ENCODE measurements around the gene PXDN.

Gene PXDN

DNA sequence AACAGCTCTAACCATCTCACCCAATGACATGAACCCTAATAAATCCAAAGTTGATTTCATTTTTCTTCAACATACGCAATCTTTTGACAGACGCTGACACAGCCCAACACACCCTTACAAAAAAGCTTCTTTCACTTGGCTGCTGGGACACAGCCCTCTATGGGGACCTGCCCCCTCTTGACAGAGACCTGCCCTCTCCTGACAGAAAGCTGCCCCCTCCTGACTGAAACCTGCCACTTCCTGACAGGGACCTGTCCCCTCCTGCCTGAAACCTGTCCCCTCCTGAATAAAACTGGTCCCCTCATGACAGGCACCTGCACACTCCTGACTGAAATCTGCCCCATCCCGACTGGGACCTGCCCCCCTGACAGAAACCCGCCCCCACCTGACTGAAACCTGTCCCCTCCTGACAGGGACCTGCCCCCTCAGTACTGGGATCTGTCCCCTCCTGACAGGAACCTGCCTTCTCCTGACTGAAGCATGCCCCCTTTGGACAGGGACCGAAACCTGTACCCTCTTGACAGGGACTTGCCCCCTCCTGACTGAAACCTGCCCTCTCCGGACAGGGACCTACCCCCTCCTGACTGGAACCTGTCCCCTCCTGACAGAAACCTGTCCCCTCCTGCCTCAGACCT, 87.9 kb downstream of the PXDN start:
- no peak overlapping the region for H3K4me2 ChIP-seq (ENCODE audit: low read length)
- H3K9me3 ChIP-seq (ENCODE audit: control insufficient read depth, insufficient read depth, low read length), result peaks cover 4% of the 10 kb centered on the region; the same call in 1 of the 2 replicates
- no peaks in the 10 kb centered on the region for H3F3A ChIP-seq (ENCODE audit: control insufficient read depth, insufficient read depth)
- H3K79me2 ChIP-seq (ENCODE audit: control insufficient read depth, low read length), result no peaks in the 10 kb centered on the region
- no peaks in the 10 kb centered on the region for H3K4me1 ChIP-seq (ENCODE audit: control insufficient read depth, low read length)
- H3K4me3 ChIP-seq (ENCODE audit: low read length), result no peak overlapping the region
- TF ChIP-seq, protein P1, sequence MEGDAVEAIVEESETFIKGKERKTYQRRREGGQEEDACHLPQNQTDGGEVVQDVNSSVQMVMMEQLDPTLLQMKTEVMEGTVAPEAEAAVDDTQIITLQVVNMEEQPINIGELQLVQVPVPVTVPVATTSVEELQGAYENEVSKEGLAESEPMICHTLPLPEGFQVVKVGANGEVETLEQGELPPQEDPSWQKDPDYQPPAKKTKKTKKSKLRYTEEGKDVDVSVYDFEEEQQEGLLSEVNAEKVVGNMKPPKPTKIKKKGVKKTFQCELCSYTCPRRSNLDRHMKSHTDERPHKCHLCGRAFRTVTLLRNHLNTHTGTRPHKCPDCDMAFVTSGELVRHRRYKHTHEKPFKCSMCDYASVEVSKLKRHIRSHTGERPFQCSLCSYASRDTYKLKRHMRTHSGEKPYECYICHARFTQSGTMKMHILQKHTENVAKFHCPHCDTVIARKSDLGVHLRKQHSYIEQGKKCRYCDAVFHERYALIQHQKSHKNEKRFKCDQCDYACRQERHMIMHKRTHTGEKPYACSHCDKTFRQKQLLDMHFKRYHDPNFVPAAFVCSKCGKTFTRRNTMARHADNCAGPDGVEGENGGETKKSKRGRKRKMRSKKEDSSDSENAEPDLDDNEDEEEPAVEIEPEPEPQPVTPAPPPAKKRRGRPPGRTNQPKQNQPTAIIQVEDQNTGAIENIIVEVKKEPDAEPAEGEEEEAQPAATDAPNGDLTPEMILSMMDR (IDR thresholded peaks at IDR 0.05; ENCODE audit: low read depth, low read length, poor library complexity, severe bottlenecking), result no peak
- no peak for TF ChIP-seq EZH2phosphoT487 (IDR thresholded peaks at IDR 0.05; ENCODE audit: borderline replicate concordance, low read length)
- no peaks in the 10 kb centered on the region for H3K27me3 ChIP-seq (ENCODE audit: control insufficient read depth, low read length)
- no peaks in the 10 kb centered on the region for H3K9me2 ChIP-seq (replicated peaks; ENCODE audit: control insufficient read depth, low read length)
- no peaks in the 10 kb centered on the region for H4K20me1 ChIP-seq (ENCODE audit: control insufficient read depth, insufficient read depth, low read depth, low read length)
- H3K36me3 ChIP-seq (ENCODE audit: control insufficient read depth, low read length), result no peaks in the 10 kb centered on the region
- no peak overlapping the region for H3K27ac ChIP-seq (ENCODE audit: low read depth, low read length)

DNA sequence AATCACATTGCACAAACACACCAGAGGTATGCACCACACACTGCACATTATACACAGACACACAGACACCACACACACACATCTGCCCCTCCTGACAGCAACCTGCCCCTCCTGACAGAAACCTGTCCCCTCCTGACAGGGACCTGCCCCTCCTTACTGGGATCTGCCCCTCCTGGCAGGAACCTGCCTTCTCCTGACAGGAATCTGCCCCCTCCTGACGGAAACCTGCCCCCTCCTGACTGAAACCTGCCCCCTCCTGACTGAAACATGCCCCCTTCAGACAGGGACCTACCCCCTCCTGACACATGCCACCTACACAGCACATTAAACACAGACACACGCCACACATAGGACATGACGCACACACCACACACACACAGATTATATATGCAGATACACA, 88.9 kb downstream of the PXDN start:
- Histone ChIP-seq H3K9me3 (ENCODE audit: control insufficient read depth, insufficient read depth, low read length) (peaks cover 3% of the 10 kb centered on the region; the same call in 1 of the 2 replicates), H3F3A (ENCODE audit: control insufficient read depth, insufficient read depth) (no peaks in the 10 kb centered on the region), H3K4me1 (ENCODE audit: control insufficient read depth, low read length) (no peaks in the 10 kb centered on the region), H3K9me2 (replicated peaks; ENCODE audit: control insufficient read depth, low read length) (no peaks in the 10 kb centered on the region), H4K20me1 (ENCODE audit: control insufficient read depth, insufficient read depth, low read depth, low read length) (no peaks in the 10 kb centered on the region), H3K4me2 (ENCODE audit: low read length) (no peak overlapping the region), H3K79me2 (ENCODE audit: control insufficient read depth, low read length) (no peaks in the 10 kb centered on the region), H3K27ac (ENCODE audit: low read depth, low read length) (no peak overlapping the region), H3K27me3 (ENCODE audit: control insufficient read depth, low read length) (no peaks in the 10 kb centered on the region), H3K4me3 (ENCODE audit: low read length) (no peak overlapping the region), H3K36me3 (ENCODE audit: control insufficient read depth, low read length) (no peaks in the 10 kb centered on the region)
- no peak for TF ChIP-seq EZH2phosphoT487 (IDR thresholded peaks at IDR 0.05; ENCODE audit: borderline replicate concordance, low read length)
- TF ChIP-seq, protein P1 (IDR thresholded peaks at IDR 0.05; ENCODE audit: low read depth, low read length, poor library complexity, severe bottlenecking), result no peak

DNA sequence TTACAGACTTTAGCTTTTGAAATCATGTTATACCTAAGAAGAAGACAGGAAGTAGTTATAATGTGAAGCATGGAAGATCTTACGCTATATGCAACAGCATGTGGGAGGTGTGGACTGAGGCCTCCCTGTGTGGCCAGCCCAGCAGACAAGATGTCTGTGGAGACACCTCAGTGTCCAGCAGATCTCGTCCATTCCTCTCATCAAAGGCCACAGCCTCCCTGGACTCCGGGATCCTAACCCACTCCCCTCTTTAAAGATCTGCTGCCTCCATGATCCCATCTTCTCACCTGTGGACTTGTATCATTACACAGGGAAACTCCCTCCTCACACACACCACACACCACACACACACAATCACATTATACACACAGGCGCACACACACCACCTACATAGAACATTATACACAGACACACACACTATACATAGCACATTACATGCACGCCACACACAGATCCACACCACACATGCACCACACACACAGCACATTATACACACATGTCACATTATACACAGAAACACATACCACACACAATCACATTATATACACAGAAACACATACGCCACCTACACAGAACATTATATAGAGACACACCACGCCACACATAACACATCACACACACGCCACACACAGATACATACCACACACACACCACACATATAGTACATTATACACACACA, 89.5 kb downstream of the PXDN start:
- no peak for TF ChIP-seq EZH2phosphoT487 (IDR thresholded peaks at IDR 0.05; ENCODE audit: borderline replicate concordance, low read length)
- TF ChIP-seq, protein P1 (IDR thresholded peaks at IDR 0.05; ENCODE audit: low read depth, low read length, poor library complexity, severe bottlenecking), result no peak
- H3F3A ChIP-seq (ENCODE audit: control insufficient read depth, insufficient read depth), result no peaks in the 10 kb centered on the region
- H3K79me2 ChIP-seq (ENCODE audit: control insufficient read depth, low read length), result no peaks in the 10 kb centered on the region
- no peaks in the 10 kb centered on the region for H4K20me1 ChIP-seq (ENCODE audit: control insufficient read depth, insufficient read depth, low read depth, low read length)
- no peaks in the 10 kb centered on the region for H3K9me2 ChIP-seq (replicated peaks; ENCODE audit: control insufficient read depth, low read length)
- H3K27ac ChIP-seq (ENCODE audit: low read depth, low read length), result no peak overlapping the region
- no peak overlapping the region for H3K4me3 ChIP-seq (ENCODE audit: low read length)
- no peaks in the 10 kb centered on the region for H3K36me3 ChIP-seq (ENCODE audit: control insufficient read depth, low read length)
- no peaks in the 10 kb centered on the region for H3K27me3 ChIP-seq (ENCODE audit: control insufficient read depth, low read length)
- H3K9me3 ChIP-seq (ENCODE audit: control insufficient read depth, insufficient read depth, low read length), result peaks cover 3% of the 10 kb centered on the region; the same call in 1 of the 2 replicates
- no peak overlapping the region for H3K4me2 ChIP-seq (ENCODE audit: low read length)
- H3K4me1 ChIP-seq (ENCODE audit: control insufficient read depth, low read length), result no peaks in the 10 kb centered on the region

Data from DOHH2 (cell line).